Activated T-helper 1 cell treated with Interleukin-2 at 50 U/mL for 16 hours (primary cell): ENCODE measurements around the gene RAET1G.
"Not testable (repeated sequence)": the region's sequence is repeated elsewhere in the genome, so short reads cannot be mapped to it uniquely, and the experiment has no call there.

Experiments
- DNase-seq: peaks from one replicate; pipeline ENCODE4 v3.0.0-alpha.2; 2020; ENCODE audit warnings: low read depth

RAET1G gene

GRCh38 chr6:149897015-149897697, 25.8 kb downstream of the RAET1G start:
- no peak for DNase-seq

GRCh38 chr6:149896491-149896890, 26.4 kb downstream of the RAET1G start:
- DNase-seq = no peak

GRCh38 chr6:149895833-149896271, 27.1 kb downstream of the RAET1G start:
- DNase-seq = peak; percentile 8

- no peak for DNase-seq
Measured at GRCh38 chr6:149895048-149895590, 27.8 kb downstream of the RAET1G start.

GRCh38 chr6:149891864-149892263, 31.1 kb downstream of the RAET1G start:
- not testable (repeated sequence) for DNase-seq

- no peak for DNase-seq
Measured at GRCh38 chr6:149891259-149891658, 31.7 kb downstream of the RAET1G start.

GRCh38 chr6:149890629-149891045, 32.3 kb downstream of the RAET1G start:
- no peak for DNase-seq

- no peak for DNase-seq
Measured at GRCh38 chr6:149889326-149889725, 33.6 kb downstream of the RAET1G start.

GRCh38 chr6:149888659-149889058, 34.3 kb downstream of the RAET1G start:
- DNase-seq = no peak

- no peak for DNase-seq
Measured at GRCh38 chr6:149888093-149888492, 34.8 kb downstream of the RAET1G start.

GRCh38 chr6:149887343-149887742, 35.6 kb downstream of the RAET1G start:
- no peak for DNase-seq

GRCh38 chr6:149885888-149886287, 37.0 kb downstream of the RAET1G start:
- DNase-seq = no peak

GRCh38 chr6:149884617-149885016, 38.3 kb downstream of the RAET1G start:
- DNase-seq = no peak

- DNase-seq = no peak
Measured at GRCh38 chr6:149884215-149884614, 38.7 kb downstream of the RAET1G start.

GRCh38 chr6:149881860-149882259, 41.1 kb downstream of the RAET1G start:
- DNase-seq = no peak

- DNase-seq = no peak
Measured at GRCh38 chr6:149881066-149881766, 41.7 kb downstream of the RAET1G start.

- DNase-seq = no peak
Measured at GRCh38 chr6:149877659-149878058, 45.3 kb downstream of the RAET1G start.

- DNase-seq = no peak
Measured at GRCh38 chr6:149876241-149876933, 46.5 kb downstream of the RAET1G start.

GRCh38 chr6:149872233-149872632, 50.7 kb downstream of the RAET1G start:
- no peak for DNase-seq

- no peak for DNase-seq
Measured at GRCh38 chr6:149871182-149871581, 51.7 kb downstream of the RAET1G start.

GRCh38 chr6:149869275-149869892, 53.5 kb downstream of the RAET1G start:
- DNase-seq = no peak
